Measurements from ENCODE around the gene PTPN4.

- no peak for TF ChIP-seq CTCF (IDR thresholded peaks at IDR 0.05 in 2 of 3, conservative IDR thresholded peaks at IDR 0.05 in 1 of 3; ENCODE audit: control insufficient read depth in 2 of 3, extremely low read depth in 1 of 3, insufficient read depth in 1 of 3, low read depth in 3 of 3, low read length in 3 of 3)
- no peak for TF ChIP-seq POLR2AphosphoS5 (IDR thresholded peaks at IDR 0.05; ENCODE audit: low read length)
- TF ChIP-seq ZNF384 (IDR thresholded peaks at IDR 0.05; ENCODE audit: borderline replicate concordance, low read depth, low read length) = no peak
- TF ChIP-seq POLR2A (IDR thresholded peaks at IDR 0.05; ENCODE audit: low read depth, low read length) = no peak
- no peak for TF ChIP-seq SPI1 (IDR thresholded peaks at IDR 0.05; ENCODE audit: borderline replicate concordance, insufficient read depth, low read depth, low read length)
- TF ChIP-seq RBBP5 (conservative IDR thresholded peaks at IDR 0.05) = no peak
- TF ChIP-seq ZNF592 (IDR thresholded peaks at IDR 0.05) = no peak
- no peak for TF ChIP-seq CHD1 (IDR thresholded peaks at IDR 0.05; ENCODE audit: low read depth, low read length)
- no peak for TF ChIP-seq RB1 (IDR thresholded peaks at IDR 0.05; ENCODE audit: borderline replicate concordance)
- TF ChIP-seq FOS (IDR thresholded peaks at IDR 0.05; ENCODE audit: borderline replicate concordance, extremely low read depth, insufficient read length) = no peak
These were observed 15.3 kb upstream of the PTPN4 start for GRCh38 chr2:119744335-119744939.

All from GM12878 (cell line).